COR-L47 (cell line): ENCODE measurements around the gene WAPL.
A peak's percentile ranks its signal among the peaks of the same experiment; 100 is the strongest.

ENCODE experiments used
- DNase-seq: peaks from one replicate; lab custom pipeline; 2025; lab: John Stamatoyannopoulos, UW

Gene WAPL

GRCh38 chr10:86411852-86412560 is 109.6 kb downstream of the WAPL start:
- no peak for DNase-seq

GRCh38 chr10:86411281-86411841 is 110.2 kb downstream of the WAPL start:
- no peak for DNase-seq

DNA sequence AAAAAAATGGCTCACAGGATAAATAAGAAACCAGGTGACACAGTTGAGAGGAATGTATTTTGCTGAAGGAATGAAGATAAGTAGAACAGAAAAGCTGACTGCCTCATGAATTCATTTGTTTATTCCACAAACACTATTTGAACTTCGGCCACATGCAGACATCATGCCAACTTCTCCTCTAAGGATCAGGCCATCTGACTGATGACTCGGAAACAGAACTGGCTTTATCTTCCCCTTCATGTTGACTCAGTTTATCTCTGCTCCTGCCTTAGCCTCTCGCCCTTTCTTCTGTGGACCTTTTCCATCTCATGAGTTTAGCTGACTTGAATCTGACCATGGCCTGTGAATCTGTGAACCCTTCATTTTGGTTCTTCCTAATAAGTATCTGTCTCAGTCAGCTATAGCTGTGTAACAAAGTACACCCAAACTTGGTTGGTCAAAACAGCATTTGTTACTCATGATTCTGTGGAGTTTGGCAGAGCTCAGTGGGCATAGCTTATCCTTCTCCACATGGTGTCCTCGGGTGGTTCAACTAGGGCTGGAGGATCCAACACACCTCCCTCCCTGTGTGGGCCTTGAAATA is 111.0 kb downstream of the WAPL start:
- DNase-seq, result no peak

DNA sequence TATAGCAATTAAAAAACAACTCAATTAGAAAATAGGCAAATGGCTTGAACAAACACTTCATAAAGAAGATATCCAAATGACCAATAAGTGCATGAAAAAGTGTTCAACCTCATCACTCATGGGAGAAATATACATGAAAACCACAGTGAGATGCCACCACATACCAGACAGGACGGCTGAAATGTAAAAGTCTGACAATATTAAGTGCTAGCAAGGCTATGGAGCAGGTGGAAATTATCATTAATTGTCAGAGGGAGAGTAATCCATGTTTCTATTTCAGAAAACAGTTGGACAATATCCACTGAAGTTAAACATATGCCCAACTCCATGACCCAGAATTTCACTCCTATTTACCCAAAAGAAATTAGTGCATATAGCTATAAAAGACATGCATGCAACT is 112.4 kb downstream of the WAPL start:
- no peak for DNase-seq

- no peak for DNase-seq
Observed at GRCh38 chr10:86403183-86403797, 118.3 kb downstream of the WAPL start.

DNA sequence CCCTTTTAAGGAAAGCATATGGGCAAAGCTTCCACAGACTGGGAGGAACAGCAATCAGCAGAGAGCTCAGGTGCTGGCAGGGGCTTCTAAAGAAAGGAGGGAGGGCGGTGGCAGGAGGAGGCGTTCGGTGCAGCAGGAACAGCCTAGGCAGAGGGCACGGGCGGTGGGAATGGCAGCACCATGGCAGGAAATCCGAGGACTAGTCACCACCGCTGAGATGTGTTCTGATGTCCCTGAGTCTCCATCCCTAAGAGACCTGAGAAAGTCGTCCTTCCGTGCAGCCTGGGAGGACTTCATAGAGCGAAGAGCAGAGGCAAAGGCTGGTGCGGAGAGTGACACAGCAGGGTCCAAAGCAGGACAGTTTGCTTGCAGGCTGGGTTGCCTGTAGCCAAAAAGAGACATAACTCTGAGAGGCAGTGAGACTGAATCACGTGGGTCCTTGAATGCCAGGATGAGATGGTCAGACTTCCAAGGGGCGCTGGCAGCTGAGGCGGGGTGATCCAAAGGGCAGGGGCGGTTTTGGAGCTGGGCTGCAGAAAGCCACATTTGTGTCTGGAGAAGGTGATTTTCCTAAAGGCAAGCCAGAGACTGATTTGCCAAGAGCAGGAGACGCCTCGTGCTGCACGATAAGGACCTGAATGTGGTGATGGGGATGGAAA is 119.2 kb downstream of the WAPL start:
- no peak for DNase-seq

DNA sequence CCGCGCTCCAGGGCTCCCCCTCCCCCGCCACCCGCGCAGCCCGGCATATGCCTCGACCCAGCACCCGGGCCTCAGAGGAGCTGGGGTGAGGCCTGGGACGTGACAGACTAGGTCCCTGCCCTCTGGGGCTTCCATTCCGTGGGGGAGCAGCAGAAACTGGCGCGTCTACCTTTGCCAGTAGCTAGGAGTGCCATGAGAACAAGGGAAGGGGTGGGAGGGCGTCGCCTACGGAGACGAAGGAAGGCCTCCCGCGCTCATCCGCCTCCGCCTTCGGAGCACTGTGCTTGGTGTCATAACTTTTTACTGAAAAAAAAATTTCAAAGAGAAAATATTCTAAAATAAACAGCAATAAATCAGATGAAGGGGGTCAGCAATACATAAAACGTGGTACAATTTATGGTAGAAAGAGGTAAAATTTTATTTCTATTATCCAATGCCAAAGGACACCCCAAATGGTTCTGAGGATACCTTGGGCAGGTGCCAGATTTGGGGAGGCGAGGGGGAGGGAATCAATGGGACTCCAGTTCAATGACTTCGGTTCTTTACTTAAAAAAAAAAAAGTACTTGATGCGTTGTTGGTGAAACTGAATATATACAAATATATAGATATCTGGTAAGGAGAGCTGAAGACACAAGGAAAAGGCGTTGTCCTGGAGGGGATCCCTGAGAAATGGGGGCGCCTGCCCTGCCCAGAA is 119.9 kb downstream of the WAPL start:
- no peak for DNase-seq

DNA sequence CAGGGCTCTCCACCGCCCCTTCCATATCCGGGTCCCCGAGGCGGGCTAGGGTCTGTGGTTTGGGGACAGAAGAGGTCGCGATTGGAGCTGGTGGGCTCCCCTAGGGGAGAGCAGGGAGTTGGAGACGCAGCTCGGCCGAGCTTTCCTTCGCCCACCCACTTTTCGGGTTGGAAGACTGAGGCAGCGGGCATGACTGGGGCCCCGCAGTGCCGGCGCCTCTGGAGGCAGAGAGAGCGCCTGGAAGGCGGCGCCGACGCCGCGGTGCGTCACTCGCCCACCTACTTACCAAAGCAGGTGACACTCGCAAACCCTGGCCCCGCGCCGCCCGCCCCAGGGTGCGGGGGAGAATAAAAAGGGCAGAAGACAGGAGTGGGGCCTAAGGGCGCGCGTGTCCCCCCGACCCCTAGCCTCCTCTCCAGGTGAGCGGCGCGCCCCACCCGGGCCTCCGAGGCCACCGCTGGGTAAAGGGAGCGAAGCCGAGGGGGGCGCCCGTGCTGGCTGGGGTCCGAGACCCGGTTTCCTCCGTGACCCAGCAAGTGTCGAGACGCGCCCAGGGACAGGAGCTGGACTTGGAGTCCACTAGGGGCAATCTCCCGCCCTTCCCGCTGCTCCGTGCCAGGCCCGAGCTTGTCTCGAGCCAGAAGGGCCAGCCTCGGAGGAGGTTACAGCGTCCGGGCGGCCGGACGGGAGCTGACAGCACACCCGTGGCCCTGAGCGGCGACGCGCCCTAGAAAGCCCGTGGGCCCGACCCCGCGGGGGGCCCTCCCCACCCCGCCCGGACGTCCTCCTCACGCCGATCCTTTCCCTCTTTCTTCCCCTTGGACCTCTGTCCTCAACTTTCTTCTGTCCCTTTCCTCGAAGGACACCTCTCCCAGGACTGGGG is 120.6 kb downstream of the WAPL start:
- no peak for DNase-seq

DNA sequence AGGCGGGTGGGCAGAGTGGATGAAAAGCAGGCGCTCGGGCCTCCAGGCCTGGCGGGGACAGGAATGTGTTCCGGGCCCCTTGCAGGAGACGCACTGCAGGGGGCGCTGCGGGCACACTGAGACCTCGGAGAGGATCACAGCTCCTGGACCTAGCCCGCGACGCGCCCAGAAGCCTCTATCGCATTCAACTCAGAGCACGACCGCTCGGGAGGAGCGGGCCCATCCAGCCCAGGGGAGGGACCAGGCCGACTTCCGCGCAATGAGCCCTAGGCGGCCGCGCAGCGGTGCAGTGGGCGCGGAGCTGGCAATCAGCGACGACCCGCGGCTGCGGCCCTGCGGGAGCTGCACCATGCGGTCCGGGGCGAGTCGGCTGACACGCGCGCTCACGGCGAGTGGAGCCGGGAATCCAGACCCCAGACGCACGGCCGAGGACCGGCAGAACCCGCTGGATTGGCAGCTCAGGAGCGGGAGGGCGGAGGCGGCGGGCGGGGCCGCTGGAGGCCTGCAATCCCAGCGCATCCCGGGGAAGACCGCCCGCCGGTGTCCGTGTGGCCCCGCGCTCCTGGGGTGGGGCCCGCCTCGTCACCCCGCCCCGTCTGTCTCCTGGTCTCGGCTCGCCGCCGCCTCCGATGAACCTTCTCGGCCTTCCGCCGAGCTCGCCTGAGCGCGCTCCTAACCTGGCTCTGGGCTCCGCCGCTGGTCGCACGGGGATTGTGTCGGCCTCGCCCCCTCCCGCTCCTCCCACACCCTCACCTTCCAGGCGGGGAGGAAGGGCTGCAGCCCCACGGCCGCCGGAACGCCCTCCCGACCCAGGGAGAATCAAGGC is 121.5 kb downstream of the WAPL start:
- peak; percentile 85 for DNase-seq

- DNase-seq, result no peak
Observed at GRCh38 chr10:86399514-86399878, 122.1 kb downstream of the WAPL start.

- no peak for DNase-seq
Observed at GRCh38 chr10:86397120-86397519, 124.5 kb downstream of the WAPL start.

DNA sequence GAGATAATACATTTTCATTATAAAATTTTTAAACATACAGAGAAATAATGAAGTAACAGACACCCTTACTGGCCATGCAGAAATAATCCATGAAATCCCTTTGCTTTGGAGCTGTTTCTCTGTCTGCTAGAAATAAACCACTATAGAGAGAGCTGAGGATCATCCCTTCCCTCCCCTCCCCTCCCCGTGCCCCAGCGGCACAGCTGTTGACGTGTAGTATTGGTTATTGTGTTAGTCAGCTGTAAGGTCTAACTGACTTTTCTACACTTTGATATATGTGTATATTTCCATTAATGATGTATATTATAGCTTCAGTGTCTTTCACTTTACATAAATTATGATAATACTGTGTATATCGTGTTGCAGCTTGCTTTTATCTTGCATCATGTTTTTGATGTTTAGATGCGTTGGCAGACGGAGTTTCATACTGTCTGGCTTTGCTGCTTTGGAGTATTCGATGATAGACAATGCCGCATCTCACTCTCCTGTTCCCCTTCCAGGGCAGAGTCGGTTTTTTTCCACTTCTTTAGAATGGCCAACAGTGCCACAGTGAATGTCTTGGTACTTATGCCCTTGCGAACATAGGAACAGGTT is 127.6 kb downstream of the WAPL start:
- no peak for DNase-seq

DNA sequence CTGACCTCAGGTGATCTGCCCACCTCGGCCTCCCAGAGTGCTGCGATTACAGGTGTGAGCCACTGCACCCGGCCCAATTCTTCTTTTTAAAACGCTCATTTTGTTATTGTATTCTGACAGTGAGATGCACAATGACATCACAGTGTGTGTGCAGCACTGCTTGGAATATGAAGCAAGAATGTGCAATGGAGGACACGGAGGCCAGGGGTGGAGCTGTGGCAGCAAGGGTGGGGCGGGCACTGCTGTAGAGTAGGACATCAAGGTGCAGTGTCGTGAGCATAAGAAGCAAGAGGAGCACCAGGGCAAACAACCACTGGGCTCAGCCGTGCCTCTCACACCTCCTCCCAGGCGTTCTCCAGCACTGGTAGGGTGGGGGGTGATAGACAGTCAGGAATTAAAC is 128.2 kb downstream of the WAPL start:
- DNase-seq, result no peak

GRCh38 chr10:86392723-86393094 is 128.9 kb downstream of the WAPL start:
- no peak for DNase-seq

- DNase-seq, result no peak
Observed at GRCh38 chr10:86391986-86392722, 129.4 kb downstream of the WAPL start.

DNA sequence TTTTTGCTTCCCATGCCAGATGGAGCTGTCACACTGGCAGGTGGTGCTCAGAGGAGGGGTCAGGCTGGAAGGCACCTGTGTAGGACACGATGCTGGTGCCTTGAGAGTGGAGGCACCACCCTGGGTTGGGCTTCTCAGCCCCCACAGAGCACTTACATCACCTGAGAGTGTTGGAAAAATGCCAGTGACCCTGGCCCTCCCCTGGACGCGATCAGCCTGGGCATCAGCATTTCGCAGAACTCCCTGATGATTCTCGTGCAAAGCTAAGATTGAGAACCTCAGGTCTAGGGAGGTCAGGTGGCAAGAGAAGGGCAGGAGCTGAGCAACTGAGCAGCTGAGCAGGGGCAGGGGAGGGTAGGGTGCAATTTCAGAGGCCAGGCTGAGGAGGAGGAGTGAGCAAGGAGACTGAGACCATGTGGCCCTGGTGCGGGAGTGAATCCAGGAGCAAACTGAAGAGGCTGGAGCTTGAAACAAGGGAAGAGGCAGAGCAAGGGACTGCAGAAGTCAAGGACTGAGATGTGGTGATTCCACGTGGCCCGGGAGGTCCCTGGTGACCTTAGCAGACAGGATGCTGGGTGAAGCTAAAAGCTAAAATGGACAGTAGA is 130.3 kb downstream of the WAPL start:
- no peak for DNase-seq

GRCh38 chr10:86390337-86391120 is 131.1 kb downstream of the WAPL start:
- no peak for DNase-seq
